NCI-H2227 (cell line): Measurements from ENCODE around the gene DNAJC5.
"Not testable (repeated sequence)": the region's sequence is repeated elsewhere in the genome, so short reads cannot be mapped to it uniquely, and the experiment has no call there.

Experiments used
- DNase-seq: peaks from one replicate; lab custom pipeline; 2025; ENCODE audit not compliant: unreplicated experiment; lab: John Stamatoyannopoulos, UW

The DNAJC5 gene

DNA sequence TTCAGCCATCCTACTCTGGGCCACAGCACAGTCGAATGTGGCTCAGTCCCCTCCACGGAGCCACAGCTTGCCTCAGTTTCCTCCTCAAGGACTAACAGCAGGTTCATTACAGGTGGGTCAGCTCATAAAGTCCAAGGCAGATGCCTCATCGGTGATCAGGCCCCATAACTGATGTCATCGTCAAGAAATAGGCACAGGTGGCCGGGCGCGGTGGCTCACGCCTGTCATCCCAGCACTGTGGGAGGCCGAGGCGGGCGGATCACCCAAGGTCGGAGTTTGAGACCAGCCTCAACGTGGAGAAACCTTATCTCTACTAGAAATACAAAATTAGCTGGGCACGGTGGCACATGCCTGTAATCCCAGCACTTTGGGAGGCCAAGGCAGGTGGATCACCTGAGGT, 57.8 kb downstream of the DNAJC5 start:
- DNase-seq: no peak

GRCh38 chr20:63953764-63954429, 59.0 kb downstream of the DNAJC5 start:
- DNase-seq: no peak

GRCh38 chr20:63955281-63955826, 60.4 kb downstream of the DNAJC5 start:
- DNase-seq: peak; percentile 58

- DNase-seq: peak; percentile 97
Measured at GRCh38 chr20:63955827-63956663, 61.1 kb downstream of the DNAJC5 start, which contains the start of gene UCKL1. Gene UCKL1, minus strand, starts transcription at chr20:63956416. Its CDS starts 44 bp downstream, at chr20:63956372.

GRCh38 chr20:63956664-63957003, 61.7 kb downstream of the DNAJC5 start:
- DNase-seq: no peak

DNA sequence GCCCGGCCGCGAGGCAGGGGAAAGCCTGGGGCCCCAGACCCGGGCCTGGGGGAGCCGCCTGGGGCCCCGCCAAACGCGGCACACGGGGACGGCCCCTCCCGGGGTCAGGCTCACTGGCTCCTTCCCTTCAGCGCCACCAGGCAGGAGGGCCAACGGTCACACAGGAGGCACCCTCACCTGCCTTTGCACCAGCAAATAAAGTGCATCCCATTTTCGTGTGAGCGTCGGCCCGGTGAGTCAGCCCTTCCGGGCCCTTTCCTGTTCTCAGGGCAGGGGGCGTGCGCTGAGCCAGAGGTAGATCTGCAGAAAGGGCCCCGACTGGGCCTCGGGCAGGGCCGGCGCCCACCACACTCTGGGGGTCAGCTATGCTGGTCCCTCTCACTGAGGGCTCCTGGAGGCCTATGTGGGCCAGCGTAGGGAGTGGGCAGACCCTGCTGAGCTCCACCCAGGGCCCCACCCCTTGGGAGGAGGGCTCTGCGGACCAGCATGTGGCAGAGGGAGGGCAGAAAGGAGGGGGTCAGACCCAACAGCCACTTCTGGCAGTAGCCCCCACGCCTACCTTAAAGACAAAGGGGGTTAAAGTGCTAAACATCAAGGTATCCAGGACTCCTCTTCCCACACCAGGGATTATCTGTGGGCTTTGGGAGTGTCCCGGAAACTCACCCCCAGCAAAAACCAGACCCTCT, 62.2 kb downstream of the DNAJC5 start:
- peak; percentile 86 for DNase-seq

- peak; percentile 49 for DNase-seq
Measured at GRCh38 chr20:63957690-63958441, 62.9 kb downstream of the DNAJC5 start.

DNA sequence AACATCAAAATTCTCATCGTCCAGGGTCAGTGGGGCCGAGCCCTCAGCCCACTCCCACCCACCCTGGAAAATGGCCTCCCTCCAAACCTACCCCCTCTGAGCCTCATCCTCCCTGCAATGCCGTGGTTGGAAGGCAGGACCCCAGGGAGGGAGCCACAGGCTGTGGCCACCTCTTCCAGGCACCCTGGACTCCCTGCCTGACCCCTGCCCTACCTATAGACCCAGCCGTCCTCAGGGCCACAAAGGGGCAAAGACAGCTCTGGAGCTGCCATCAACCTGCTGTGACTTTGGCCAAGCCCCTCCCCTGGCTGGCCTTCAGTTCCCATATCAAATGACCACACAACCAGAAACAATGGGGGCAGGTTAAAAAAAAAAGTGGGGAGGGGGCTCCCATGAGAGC, 63.5 kb downstream of the DNAJC5 start:
- DNase-seq: no peak

DNA sequence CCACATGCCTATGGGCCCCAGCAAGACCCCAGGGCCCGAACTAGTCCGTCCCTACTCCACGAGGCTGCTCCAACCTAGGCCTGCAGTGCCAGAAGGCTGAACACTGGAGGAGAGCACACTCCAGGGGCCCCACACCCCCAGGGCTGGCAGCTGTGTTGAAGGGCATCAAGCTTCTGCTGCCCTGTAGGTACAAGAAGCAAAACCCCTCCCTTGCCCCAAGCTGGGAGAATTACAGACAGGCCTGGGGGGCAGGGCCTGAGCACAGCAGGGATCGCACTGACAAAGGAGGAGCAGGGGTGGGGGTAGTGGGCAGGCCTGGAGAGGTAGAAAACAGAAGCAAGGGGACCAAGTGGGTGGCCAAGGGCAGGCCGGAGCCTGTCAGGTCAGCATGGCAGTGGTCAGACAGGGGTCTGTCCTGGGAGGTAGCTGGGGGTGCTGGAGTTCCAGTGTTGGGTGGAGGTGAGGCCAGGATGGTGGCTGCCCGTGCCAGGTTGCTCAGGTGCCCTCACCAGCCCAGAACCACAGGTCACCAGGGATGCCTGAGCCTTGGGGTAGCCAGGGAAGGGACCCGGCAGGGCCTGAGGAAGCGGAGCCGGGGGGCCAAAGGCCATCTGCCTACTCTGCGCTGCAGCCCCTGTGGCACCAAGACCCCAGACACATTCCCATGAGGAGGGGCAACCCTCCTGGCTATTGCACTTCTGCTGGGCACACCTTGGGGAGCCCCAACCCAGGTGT, 64.2 kb downstream of the DNAJC5 start:
- no peak for DNase-seq

- no peak for DNase-seq
Measured at GRCh38 chr20:63959699-63960075, 64.8 kb downstream of the DNAJC5 start.

- DNase-seq: not testable (repeated sequence)
Measured at GRCh38 chr20:63960654-63961621, 66.0 kb downstream of the DNAJC5 start.

GRCh38 chr20:63961664-63962425, 66.9 kb downstream of the DNAJC5 start:
- DNase-seq: no peak

DNA sequence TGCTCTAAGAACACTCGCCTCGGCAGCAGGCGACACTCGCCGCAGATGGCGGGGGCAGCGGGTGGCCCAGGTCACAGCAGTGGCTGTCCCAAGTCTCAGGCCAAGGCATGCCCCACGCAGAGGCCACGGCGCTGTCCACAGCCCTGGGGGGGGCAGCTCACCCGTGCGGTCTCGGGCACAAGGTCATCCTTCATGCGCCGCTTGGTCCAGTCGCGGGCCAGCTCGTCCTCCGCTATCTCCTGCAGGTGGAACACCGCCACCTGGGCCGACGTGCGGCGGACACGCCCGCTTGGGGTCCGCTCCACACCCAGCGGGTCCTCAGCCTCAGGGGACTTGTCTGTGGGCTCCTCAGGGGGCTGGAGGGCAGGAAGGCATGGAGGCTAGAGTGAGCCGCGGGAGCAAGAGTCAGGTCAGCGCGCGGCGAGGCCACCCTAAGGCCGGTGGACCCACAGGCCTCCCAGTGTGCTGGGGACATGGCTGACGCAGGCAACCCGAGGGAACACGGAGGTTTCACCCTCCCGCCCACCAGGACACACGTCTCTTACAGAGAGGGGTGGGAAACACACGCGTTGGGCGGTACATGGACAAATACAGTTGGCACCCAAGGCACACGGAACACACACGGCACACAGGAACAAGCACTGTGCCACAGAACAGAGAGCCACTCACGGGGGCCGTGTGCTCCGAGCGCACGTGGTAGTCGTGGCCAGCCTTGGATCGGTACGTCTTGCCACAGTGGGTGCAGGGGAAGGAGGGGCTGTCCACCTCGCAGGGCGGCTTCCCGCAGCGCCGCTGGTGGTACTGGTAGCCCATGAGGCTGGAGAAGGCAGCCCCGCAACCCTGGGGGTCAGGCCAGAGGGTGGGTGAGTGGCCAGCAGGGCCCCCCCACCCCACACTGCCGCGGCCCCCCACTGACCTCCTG, 67.8 kb downstream of the DNAJC5 start:
- DNase-seq: no peak

DNA sequence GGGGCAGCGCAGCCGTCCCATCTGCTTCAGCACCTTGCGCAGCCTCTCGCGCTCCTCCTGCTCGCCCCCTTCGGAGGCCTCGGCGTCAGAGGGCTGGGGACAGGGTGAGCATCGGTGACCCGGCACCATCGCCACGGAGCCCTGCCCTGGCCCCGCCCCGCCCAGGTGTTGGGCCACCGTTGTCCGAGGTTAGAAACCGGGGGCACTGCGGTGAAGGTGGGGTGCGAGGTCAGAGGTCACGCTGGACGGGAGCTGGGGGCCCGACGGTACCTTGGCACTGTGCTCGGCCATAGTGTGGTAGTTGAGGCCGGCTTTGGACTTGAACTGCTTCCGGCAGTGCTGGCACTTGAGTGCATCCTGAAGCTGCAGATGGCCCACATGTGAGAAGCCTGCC, 68.4 kb downstream of the DNAJC5 start:
- DNase-seq: no peak

GRCh38 chr20:63963784-63964301, 68.9 kb downstream of the DNAJC5 start:
- no peak for DNase-seq

- no peak for DNase-seq
Measured at GRCh38 chr20:63964412-63964811, 69.5 kb downstream of the DNAJC5 start.
